Vagina (tissue), 2 donors: ENCODE measurements around the gene LPIN3. TPM values are rescaled to one million over a fixed set of nuclear protein-coding genes. Genes with fewer than 3 reads are reported as not detected.

ENCODE experiments used
- DNase-seq, 2 donors: peaks; one replicate each; pipeline ENCODE4 v3.0.0-alpha.2; 2017; ENCODE audit errors: extremely low spot score in 2 of 2
- H3K27ac ChIP-seq: fragments of 200-600 bp; sonication (generic); one replicate; pipeline ENCODE4 v1.5.1; 2019
- H3K27me3 ChIP-seq: fragments of 200-600 bp; sonication (generic); one replicate; pipeline ENCODE4 v1.5.1; 2019
- H3K36me3 ChIP-seq, 2 donors: fragments of 200-600 bp; sonication (generic); one replicate each; pipeline ENCODE4 v1.5.1; 2017 to 2019
- H3K4me1 ChIP-seq: fragments of 200-600 bp; sonication (generic); one replicate; pipeline ENCODE4 v1.5.1; 2019
- H3K4me3 ChIP-seq, 2 donors: fragments of 200-600 bp; sonication (generic); 1 replicate in 1 of 2; 2 replicates in 1 of 2; pipeline ENCODE4 v1.5.1; 2016 to 2019
- H3K9me3 ChIP-seq: fragments of 200-600 bp; sonication (generic); one replicate; pipeline ENCODE4 v1.5.1; 2019
- CTCF ChIP-seq, 3 experiments: fragments of 450-650 bp in 2 of 3; fragments of 200-600 bp in 1 of 3; sonication (generic) in 1 of 3; IDR thresholded peaks; one replicate each; pipeline ENCODE4 v1.5.1; 2017 to 2019; ENCODE audit warnings: antibody characterized with exemption in 3 of 3, mild to moderate bottlenecking in 2 of 3, moderate library complexity in 2 of 3
- POLR2A ChIP-seq, 2 donors: fragments of 450-650 bp; IDR thresholded peaks; one replicate each; pipeline ENCODE4 v1.6.1; 2017; ENCODE audit warnings: antibody characterized with exemption in 2 of 2, mild to moderate bottlenecking in 2 of 2, moderate library complexity in 2 of 2
- POLR2AphosphoS5 ChIP-seq, 2 donors: sonication (generic); formaldehyde crosslinking; IDR thresholded peaks; one replicate each; pipeline ENCODE4 v1.9.0; 2017; ENCODE audit warnings: antibody characterized with exemption in 2 of 2, mild to moderate bottlenecking in 2 of 2, low read depth in 1 of 2; ENCODE audit not compliant: insufficient read depth in 1 of 2
- intact Hi-C: fragments of 100-400 bp; cut with DNase I; formaldehyde crosslinking; loops from one replicate; pipeline ENCODE4 v1.15.1; 2023
- total RNA-seq: library from RNA; depleted of rRNA; stranded (reverse); fragments of >200 nt; gene quantifications from one replicate; pipeline ENCODE4 v1.2.3, GENCODE V29; 2016

LPIN3 gene
- total RNA-seq, 1 donor from 2014 or later, result 82.3 TPM

GRCh38 chr20:41359541-41360011, 19.0 kb downstream of the LPIN3 start:
- no peaks in the 10 kb centered on the region for H3K4me1 ChIP-seq
- H3K4me3 ChIP-seq, result no peak overlapping the region
- no peak overlapping the region for H3K27ac ChIP-seq
- TF ChIP-seq CTCF (IDR thresholded peaks at IDR 0.05) (no peak), POLR2A (IDR thresholded peaks at IDR 0.05) (no peak), POLR2AphosphoS5 (IDR thresholded peaks at IDR 0.05; ENCODE audit: insufficient read depth in 1 of 2, low read depth in 1 of 2) (no peak)
- H3K36me3 ChIP-seq, result no peaks in the 10 kb centered on the region
- H3K9me3 ChIP-seq, result no peaks in the 10 kb centered on the region
- H3K27me3 ChIP-seq, result no peaks in the 10 kb centered on the region
- DNase-seq, result no peak
- intact Hi-C loops, result no loop called here

DNA sequence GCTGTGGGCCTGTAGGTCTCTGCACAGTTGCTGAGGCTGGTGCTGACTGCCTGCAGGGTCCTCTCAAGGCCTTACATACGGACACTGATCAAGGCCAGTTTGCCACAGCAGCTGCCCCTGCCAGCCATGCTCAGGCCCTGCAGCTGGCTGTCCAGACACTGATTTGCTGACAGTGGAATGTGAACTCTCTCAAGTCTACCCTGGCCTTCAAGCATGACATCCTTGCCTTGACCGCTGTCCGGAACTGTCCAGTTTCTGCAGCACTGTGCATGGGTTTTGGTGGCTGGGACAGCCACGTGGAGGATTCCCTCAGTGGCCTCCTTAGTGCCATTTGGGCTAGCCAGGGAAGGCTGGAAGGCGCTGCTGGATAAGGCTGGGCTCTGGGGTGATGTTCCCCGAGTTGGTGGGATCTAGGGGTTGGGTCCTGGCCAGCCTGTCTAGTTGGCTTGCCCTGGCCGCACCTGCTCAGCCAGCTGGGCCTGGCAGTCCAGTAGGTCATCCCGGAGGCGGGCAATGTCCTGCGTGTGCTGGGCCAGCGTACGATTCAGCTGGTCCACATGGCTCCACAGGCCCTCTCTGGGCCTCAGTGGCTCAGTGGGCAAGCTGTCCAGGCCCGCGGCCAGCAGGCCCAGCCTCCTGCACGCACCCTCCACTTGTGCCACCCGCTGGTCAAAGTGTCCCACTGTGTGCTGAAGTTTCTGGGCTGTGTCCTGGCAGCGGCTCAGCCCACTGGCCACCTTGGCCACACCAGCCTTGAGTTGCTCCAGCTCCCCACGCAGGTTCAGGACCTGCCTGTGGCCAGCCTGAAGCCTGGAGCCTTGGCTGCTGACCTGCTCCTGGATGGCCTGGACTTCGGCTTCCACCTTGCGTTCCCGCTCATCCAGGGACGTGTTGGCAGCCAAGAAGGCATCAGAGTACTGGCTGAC, 20.5 kb downstream of the LPIN3 start:
- Histone ChIP-seq H3K36me3 (no peaks in the 10 kb centered on the region), H3K4me3 (no peak overlapping the region), H3K27ac (no peak overlapping the region), H3K4me1 (peaks cover 5% of the 10 kb centered on the region), H3K9me3 (no peaks in the 10 kb centered on the region), H3K27me3 (no peaks in the 10 kb centered on the region)
- no peak for DNase-seq
- TF ChIP-seq CTCF (IDR thresholded peaks at IDR 0.05) (no peak), POLR2AphosphoS5 (IDR thresholded peaks at IDR 0.05; ENCODE audit: insufficient read depth in 1 of 2, low read depth in 1 of 2) (no peak), POLR2A (IDR thresholded peaks at IDR 0.05) (no peak)
- intact Hi-C loops, result no loop called here

DNA sequence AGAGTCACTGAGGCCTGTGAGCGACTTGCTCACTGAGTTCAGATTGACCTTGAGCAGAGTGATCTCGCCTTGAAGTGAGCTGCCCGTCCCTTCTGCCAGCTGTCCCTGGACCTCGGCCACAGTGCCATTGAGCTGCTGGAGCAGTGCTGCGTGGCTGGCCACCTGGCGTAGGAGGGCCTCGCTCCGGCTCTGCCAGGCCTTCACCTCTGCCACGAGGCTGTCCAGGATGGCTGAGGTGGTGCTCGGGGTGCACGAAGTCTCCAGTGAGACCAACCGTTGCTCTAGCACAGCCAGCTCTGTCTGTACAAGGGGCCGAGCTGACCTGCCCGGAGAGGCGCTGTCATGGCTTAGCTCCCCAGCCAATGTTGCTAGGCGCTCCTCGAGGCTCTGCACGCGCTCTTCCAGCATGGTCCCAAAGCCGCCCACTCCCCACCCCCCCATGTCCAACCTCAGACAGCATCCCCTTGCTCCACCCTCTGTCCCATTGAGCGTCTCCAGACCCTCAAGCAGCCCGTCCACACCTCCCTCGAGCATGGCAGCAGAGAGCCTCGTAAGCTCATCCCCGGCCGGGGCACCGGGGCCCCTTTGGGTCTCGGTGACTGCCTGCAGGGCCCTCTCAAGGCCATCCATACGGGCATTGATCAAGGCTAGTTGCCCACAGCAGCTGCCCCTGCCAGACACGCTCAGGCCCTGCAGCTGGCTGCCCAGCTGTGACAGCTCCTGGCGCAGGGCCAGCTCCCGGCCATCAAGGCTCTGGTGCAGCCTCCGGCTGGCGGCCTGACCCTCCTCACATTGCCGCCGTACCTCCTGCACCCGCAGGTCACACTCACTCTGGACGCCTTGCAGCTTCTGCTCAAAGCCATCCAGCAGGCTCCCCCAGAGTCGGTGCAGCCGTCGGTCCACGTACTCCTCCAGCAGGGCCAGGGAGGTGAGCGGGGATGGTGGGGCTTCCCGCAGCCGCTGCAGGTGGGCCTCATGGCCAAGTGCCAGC, 21.4 kb downstream of the LPIN3 start:
- Histone ChIP-seq H3K36me3 (no peaks in the 10 kb centered on the region), H3K27ac (no peak overlapping the region), H3K9me3 (no peaks in the 10 kb centered on the region), H3K4me3 (no peak overlapping the region), H3K27me3 (no peaks in the 10 kb centered on the region), H3K4me1 (peaks cover 6% of the 10 kb centered on the region)
- intact Hi-C loops, result no loop called here
- no peak for DNase-seq
- no peak for TF ChIP-seq POLR2AphosphoS5 (IDR thresholded peaks at IDR 0.05; ENCODE audit: insufficient read depth in 1 of 2, low read depth in 1 of 2)
- no peak for TF ChIP-seq CTCF (IDR thresholded peaks at IDR 0.05)
- TF ChIP-seq POLR2A (IDR thresholded peaks at IDR 0.05), result no peak

- TF ChIP-seq POLR2AphosphoS5 (IDR thresholded peaks at IDR 0.05; ENCODE audit: insufficient read depth in 1 of 2, low read depth in 1 of 2) (no peak), CTCF (IDR thresholded peaks at IDR 0.05) (no peak), POLR2A (IDR thresholded peaks at IDR 0.05) (no peak)
- H3K4me3 ChIP-seq, result no peak overlapping the region
- intact Hi-C loops, result no loop called here
- H3K36me3 ChIP-seq, result no peaks in the 10 kb centered on the region
- peaks cover 6% of the 10 kb centered on the region for H3K4me1 ChIP-seq
- H3K27ac ChIP-seq, result no peak overlapping the region
- no peaks in the 10 kb centered on the region for H3K27me3 ChIP-seq
- no peak for DNase-seq
- no peaks in the 10 kb centered on the region for H3K9me3 ChIP-seq
Measured at GRCh38 chr20:41362748-41363140, 22.1 kb downstream of the LPIN3 start.
